NOMO-1 (cell line): ENCODE results near the gene CAT.
A peak's percentile ranks its signal among the peaks of the same experiment; 100 is the strongest.

ENCODE experiments used
- DNase-seq, 2 experiments: peaks; one replicate each; lab custom pipeline; 2025; ENCODE audit not compliant: unreplicated experiment in 2 of 2; lab: John Stamatoyannopoulos, UW

The CAT gene

DNA sequence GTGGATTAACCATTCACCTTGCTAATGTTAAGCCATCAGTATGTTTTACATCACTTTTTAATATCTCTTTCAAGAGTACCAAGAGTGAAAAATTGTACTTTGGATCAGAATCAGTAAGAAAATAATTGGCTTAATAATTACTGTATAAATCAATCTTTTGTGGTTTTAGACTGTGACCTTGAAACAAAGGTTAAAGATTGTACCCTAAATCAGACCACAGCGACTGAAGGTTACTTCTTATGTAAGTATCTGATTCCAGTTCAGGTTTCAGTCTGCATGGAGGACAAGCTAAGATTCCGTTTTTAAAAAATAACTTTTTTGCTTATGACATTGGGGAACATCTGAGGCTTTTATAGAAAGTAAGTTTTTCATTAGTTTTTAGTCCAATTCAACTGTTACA is 18.9 kb downstream of the CAT start:
- DNase-seq: no peak

DNA sequence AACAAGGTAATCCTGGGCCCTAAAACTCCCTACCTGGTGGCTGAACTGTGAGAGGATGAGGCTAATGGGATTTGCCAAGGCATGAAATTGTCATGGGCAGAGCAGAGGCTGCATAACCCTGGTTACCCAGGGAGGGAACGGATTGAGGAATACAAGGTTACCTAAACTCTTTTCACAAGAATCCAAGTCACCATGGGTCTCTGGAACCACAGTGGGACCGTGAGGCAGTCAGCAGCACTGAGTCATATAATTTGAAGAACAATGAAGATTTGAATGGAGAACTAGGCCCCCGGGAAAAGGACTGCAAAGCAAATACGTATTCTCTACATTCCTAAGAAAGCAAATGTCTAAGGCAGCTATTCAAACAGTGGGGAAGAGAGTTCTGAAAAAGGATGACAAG is 19.8 kb downstream of the CAT start:
- no peak for DNase-seq

DNA sequence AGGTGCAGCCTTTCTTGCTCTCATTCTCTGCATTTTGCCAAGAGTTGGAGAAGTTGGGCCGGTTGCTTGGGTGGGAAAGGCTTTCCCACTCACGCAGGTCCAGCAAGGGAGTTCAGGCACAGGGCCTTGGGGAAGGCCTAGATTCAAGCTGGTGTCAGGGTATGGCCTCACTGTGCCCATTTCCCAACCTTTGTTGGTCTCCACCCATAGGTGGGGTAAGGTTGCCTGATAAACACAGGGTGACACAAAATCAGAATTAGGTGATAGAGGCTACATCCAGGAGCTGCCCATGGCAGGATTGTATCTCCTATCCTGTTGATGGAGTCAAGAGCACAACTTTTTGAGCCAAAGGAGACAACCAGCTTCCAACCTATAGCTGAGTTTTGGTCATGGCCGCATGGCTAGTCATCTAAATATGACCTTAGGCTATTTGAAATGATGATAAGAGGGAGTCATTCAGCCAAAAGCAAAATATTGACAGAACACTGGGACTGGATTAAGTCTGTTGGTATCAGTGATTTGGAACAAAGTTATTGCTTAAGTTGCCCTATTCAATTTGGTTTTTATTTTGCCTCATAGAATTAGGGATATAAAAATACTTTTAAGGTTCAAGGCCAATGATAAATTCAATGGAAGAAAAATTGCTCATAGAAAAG is 20.9 kb downstream of the CAT start:
- no peak for DNase-seq

DNA sequence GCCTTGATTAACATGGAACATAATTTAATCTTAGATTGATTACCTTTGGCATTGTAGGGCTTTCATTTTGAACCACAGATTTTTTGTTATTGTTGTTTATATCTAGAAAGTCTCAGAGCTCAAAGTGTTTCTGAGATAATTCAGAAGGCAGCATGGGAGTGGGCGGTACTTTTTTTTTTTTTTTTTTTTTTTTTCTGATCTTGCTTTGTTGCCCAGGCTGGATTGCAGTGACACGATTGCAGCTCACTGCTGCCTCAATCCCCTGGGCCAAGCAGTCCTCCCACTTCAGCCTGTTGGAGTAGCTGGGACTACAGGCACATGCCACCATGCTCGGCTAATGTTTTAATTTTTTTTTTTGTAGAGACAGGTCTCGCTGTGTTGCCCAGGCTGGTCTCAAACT is 21.5 kb downstream of the CAT start:
- DNase-seq: no peak

DNA sequence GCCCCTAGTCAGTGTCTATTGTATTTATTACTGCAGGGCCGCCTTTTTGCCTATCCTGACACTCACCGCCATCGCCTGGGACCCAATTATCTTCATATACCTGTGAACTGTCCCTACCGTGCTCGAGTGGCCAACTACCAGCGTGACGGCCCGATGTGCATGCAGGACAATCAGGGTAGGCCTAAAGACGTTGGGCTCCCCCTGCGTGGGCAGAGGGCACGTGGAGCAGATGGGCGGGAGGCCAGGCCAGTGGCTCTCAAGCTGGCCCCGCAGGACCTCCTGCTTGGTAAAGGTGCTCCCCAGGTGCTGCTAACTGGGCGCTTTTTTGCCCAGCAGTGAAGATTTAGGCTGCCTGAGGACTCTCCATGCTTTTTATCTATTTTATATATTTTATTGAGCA is 22.5 kb downstream of the CAT start:
- DNase-seq: no peak

DNA sequence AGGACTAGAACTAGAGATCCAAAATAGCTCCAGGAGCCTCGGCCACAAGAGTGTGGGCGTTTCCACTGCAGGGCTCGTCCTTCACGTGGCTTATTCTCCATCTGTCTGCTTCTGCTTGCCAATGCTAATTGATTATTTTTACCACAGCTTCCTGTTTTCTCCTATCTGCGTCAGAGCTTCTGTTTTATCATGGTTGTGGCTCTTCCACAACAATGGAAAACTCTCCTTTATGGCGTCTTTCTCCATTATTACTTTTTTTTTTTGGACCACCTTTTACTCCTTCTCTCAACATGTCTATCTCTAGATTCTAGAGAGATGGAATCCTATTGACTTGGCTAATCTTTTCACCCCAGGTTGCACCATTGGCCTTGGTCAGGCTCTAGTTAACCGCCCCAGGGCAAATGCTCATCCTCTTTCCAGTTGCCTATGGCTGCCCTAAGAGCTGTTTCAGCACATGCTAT is 25.9 kb downstream of the CAT start:
- peak; percentile 76 to 95 for DNase-seq

DNA sequence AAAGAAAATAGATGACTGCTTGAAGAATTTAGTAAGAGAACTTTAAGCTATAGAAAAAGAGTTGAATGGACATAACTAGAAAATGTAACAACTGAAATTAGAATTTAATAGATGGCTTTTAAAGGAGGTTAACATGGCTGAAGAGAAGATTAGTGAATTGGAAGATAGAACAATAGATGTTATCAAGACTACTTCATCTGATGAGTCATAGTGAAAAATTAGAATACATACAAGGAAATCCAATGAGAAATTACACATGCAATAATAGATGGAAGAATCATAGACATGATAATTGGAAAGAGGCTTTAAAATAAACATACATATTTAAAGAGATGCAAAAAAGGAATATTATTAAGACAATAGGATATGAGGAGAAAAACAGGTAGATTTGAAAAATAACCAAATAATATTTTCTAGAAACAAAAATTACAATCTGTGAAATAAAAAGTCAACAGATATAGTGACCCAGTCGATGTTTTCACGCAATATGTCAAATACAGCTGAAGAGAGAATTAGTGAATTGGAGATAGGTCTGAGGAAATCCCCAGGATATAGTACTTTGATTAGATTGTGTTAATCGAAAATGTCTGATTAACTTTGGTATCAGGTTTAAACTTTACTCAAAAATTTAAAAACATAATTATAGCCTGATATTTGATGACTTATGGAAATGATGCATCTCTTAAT is 28.2 kb downstream of the CAT start:
- no peak for DNase-seq

DNA sequence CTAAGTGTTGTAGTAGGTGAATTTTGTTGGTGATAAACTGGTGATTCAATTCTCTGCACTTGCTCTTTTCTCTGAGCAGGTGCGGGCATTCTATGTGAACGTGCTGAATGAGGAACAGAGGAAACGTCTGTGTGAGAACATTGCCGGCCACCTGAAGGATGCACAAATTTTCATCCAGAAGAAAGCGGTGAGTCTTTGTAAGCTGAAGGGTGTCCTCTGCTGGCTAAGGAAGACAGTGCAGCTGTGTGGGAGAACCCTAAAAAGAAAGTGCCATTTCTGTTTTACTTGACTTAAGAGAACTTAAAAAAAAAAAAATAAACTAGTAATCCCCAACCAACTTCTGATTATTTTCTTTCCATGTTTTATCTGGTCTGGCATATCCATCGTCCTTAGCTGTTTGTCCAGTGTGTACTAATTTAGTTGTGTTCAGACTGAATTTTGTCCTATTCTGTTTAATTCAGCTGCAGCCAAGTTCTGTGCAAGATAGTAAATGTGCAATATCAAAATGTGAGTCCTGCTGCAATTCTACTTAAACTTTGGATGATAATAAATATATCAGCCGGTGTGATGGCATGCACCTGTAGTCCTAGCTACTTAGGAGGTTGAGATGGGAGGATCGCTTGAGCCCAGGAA is 29.6 kb downstream of the CAT start:
- peak; percentile 71 to 75 for DNase-seq

DNA sequence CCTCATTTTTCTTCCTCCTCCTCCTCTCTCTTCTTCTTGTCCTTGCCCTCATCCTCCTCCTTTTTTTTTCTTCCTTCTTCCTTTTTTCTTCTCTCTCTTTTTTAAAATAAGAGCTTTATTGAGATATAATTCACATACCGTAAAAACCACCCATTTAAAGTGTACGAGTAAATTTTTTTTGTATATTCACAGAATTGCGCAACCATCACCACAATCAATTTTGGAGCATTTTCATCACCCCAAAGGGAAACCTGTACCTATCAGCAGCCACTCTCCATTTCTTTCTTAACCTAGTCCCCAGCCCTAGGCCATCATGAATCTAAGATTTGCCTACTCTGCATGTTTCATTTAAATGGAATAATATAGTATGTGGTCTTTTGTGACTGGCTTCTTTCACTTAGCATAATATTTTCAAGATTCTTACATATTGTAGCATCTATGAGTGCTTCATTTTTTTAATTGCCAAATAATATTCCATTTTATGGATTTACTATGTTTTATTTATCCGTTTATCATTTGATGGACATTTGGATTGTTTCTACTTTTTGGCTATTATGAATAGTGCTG is 35.0 kb downstream of the CAT start:
- DNase-seq: peak in 1 of 2 experiments; percentile 21

DNA sequence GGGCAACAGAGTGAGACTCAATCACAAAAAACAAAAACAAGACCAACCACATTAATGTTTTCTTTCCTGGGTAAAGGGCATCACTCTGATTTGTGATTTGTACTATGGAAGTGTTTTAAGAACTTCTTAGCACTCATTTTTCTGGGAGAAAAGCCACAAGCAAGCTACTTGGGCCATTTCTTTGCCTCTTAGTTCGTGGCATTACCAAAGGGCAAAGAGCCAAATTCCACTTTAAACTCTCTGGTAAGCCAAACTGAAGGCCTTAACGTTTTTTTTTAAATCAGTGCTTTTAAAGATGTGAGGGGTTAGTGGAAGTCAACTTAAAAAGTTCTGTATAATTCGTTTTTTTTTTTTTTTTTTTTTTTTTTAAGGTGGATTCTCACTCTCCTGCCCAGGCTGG is 36.9 kb downstream of the CAT start:
- DNase-seq: no peak

DNA sequence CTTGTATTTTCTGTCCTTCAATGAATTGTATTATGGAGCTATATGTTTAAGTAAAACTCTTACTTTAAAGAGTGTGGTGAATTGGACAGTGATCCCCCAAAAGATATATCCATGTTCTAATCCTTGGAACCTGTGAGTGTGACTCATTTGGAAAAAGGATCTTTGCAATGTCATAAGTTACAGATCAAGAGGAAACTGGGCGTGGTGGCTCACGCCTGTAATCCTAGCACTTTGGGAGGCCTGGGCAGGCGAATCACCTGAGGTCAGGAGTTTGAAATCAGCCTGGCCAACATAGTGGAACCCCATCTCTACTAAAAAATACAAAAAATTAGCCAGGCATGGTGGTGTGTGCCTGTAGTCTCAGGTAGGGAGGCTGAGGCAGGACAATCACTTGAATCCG is 38.1 kb downstream of the CAT start:
- no peak for DNase-seq

DNA sequence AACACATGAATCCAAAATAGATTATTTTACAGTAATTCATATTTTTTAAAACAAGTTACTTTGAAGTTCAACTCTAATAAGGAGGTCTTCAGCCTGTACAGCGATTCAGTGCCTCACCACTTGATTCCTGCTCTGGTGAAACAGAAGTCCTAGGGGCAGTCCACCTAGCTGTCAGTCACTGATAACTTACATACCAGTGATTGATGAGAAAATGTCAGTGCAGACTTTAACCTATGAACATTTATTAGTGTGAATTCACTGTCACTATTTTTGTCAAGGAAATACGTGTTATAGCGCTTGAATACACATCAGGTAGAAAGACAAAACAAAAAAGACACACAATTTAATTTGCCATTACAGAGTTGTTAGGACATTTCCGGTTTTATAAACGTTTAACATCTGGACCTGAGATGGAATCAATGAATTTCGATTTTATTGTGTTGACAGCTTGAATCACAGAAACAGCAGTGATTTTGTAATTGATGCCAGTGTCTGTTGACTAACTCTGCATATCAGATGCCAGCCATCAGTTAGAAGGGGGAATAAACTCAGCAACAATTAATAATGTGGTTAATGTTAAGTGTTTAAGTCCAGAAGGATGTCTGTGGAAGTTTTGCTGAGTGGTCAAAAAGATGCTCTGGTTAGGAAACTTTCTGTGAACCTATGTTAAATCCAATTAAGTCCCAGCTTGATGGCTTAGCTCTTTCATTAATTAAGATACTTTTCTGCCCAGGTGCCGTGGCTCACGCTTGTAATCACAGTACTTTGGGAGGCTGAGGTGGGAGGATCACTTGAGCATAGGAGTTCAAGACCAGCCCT is 40.3 kb downstream of the CAT start:
- DNase-seq: no peak

DNA sequence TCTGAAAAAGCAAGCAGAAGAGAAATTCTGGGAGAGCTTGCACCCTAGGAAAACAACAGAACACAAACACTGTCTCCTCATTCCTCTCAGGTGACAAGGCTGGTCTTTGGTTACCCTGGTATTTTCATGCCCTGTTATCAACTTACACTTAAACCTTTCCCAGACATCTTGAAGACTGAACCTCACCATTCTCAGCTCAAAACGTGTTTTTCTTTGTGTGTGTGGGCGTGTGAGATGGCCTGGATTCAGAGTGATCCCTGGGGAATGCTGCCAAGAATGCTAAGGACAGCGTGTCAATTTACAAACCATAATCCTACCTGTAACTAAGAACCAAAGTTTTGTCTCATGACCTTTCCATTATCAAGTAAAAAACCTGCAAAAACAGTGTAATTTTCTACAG is 41.6 kb downstream of the CAT start:
- no peak for DNase-seq

DNA sequence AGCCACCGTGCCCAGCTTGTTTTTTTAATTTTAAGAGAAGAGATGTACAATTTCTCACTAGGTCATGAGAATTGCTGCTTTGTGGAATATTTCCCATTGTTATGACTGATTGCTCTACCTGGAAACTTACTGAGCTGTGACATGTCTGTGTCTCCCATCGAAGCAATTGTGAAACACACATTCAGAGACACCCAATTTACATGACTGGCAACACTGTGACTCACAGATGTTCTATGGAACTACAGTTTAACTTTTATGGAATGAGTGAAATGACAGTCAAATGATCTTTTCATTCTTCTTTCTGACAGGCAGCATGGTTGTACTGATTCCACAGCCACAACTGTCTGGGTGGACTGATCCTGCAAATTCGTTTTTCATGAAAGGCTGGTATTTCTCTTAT is 42.6 kb downstream of the CAT start:
- DNase-seq: no peak

DNA sequence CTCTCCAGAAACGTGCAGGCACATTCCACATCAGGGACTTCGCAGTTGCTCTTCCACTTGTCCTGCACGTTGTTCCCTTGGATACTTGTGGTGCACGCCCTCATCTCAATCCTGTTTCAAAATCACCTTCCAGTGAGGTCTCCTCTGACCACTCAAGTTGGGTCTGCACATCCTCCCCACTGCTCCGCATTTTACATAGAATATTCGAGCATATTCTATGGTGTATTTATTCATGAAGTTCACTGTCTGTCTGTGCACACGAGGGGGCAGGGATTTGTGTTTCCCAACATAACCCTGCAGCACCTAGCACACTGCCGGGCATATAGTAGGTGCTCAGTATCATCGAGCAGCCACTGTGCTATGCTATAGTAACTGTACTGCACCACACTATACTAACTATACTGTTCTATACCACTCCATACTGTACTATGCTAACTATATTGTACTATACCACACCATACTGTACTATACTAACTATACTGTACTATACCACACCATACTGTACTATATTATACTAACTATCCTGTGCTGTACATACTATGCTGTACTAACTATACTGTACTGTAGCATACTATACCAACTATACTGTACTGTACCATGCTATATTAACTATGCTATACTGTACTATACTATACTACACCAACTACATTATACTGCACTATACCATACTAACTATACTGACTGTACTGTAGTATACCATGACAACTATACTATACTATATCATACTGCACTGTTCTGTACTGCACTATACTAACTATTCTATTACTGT is 44.6 kb downstream of the CAT start:
- DNase-seq: no peak

DNA sequence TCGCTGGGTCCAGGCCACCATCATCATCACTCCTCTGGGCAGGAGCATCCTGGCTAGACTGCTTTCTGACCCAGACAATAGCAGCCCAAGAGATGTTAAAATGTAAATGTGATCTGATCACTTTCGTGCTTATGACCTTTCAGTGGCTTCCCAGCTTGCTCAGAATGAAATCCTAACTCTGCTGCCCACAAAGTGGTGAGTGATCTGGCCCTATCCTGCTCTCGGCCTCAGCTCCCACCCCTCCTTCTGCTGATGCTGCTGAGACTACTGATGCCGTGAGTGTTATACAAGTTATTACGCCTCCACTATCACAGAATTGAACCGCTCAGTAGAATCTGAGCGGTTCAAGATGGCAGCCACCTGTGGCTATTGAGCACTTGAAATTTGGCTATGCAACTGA is 48.7 kb downstream of the CAT start:
- no peak for DNase-seq

DNA sequence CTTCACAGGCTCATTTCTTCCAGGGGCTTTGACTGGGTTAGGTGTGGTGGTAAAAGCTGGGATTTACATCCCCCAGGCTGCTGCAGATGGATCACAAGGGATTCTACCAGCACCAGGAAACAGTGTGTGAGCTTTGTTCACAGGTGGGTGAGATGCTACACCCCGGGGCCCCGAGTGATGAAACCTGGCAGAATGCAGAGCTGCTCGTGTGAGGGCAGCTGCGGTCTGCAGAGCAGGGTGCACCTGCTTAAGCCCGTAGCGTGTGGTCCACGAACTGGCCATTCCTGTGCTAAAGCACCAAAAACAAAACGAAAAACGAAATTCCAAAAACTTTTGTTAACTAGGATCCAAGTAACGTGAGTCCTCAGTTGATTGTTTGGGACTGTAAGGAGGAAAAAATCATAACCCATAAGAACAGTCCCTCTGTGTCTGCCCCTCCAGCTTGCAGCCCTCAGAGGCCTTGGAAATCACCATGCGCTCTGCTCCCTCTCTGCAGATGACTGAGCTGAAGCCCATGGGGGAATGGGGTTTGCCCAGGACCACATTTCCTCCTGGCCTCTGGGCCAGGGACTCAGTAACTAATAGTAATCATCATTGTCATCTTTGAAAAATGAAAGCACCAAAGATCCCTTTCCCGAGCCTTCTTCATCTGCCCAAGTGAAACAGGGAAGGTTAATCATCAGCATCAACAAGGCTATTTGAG is 50.3 kb downstream of the CAT start:
- no peak for DNase-seq

DNA sequence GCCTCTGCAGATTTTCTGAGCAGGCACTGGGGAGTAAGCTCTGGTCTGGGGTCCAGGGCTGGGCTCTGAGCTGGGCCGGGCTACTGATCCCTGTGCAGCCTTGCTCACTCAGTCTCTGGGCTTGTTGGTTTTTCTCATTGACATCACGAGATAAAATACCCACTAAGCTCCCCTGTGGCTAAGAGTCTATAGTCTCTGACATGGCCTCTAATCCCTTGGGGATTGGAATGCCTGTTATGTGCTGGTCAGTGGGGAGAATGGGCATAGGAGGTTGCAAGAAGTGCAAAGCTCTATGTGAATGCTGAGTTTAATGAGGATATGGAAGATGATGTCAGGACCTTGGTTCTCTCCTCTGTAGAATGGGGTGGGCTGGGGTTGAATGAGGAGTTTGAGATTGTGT is 51.6 kb downstream of the CAT start:
- no peak for DNase-seq

DNA sequence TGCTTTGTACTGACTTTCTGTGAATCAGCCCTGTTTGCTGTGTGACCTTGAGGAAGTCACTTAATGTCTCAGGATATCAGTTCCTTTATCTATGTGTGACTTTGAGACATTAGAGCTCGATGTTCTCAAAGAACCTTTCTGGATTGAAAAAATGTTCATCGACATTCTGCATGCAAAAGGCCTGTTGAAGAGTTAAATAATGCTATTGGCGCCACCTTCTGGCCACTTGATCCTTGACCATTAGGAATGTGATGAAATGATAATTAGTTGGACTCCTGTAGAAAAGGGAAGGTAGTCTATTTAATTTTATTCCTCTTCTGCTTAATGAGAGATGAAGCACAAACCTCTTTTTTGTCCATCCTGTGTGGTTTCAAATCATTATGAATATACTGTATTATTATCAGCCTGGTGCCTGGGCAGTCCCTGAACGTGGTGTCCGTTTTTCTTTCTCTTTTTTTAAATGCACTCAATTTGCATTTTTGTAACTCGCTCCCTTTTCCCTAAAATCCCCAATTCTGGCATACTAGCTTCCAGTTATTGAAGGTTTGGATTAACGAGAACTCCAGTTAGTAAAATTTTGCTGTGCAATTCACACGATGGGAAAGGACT is 54.2 kb downstream of the CAT start:
- DNase-seq: peak; percentile 51 to 88
